H1 (cell line): ENCODE results near the gene ZNF641. TPM values are rescaled to one million over a fixed set of nuclear protein-coding genes. Genes with fewer than 3 reads are reported as not detected.

Source experiments
- CTCF ChIA-PET: fragments of 300-600 bp; sonication (Branson Sonifier 250); formaldehyde crosslinking; loops from one replicate; lab custom pipeline; 2021; ENCODE audit not compliant: partially characterized antibody; lab: Charles Lee
- POLR2A ChIA-PET: fragments of 300-600 bp; sonication (Branson Sonifier 250); formaldehyde crosslinking; loops from one replicate; lab custom pipeline; 2021; ENCODE audit warnings: inconsistent platforms; ENCODE audit not compliant: partially characterized antibody; lab: Charles Lee
- DNase-seq, 2 experiments: peaks; one replicate each; pipeline versions ENCODE4 v3.0.0 to v3.0.0-alpha.2; 2010 to 2022; ENCODE audit warnings: low spot score in 2 of 2, low read depth in 1 of 2, mixed read lengths in 1 of 2
- FAIRE-seq: peaks from 2 replicates; lab custom pipeline; 2011; peaks lifted over from hg19 to GRCh38; lab: Jason Lieb, UNC
- H2AFZ ChIP-seq: 2 replicates; pipeline ENCODE4 v1.8.1; 2012; ENCODE audit warnings: low read length, inconsistent platforms
- H2AK5ac ChIP-seq: 2 replicates; pipeline ENCODE4 v1.6.1; 2013; ENCODE audit warnings: low read depth, low read length
- H2BK120ac ChIP-seq: replicated peaks from 2 replicates; pipeline ENCODE3; 2013; ENCODE audit warnings: low read depth, low read length, inconsistent platforms
- H2BK12ac ChIP-seq: 2 replicates; pipeline ENCODE4 v1.6.1; 2013; ENCODE audit warnings: low read depth, low read length
- H2BK15ac ChIP-seq: 2 replicates; pipeline ENCODE4 v1.6.1; 2013; ENCODE audit warnings: low read length
- H2BK20ac ChIP-seq: 2 replicates; pipeline ENCODE4 v1.6.1; 2013; ENCODE audit warnings: low read length
- H2BK5ac ChIP-seq: 2 replicates; pipeline ENCODE4 v1.6.1; 2013; ENCODE audit warnings: low read depth, low read length
- H3K14ac ChIP-seq: 2 replicates; pipeline ENCODE4 v1.6.1; 2013; ENCODE audit warnings: inconsistent platforms; ENCODE audit not compliant: insufficient read length
- H3K18ac ChIP-seq: 2 replicates; pipeline ENCODE4 v1.6.1; 2013; ENCODE audit warnings: low read length; ENCODE audit errors: extremely low read depth
- H3K23ac ChIP-seq: 2 replicates; pipeline ENCODE4 v1.6.1; 2013; ENCODE audit warnings: inconsistent platforms; ENCODE audit not compliant: insufficient read length
- H3K23me2 ChIP-seq: 2 replicates; pipeline ENCODE4 v1.6.1; 2013; ENCODE audit warnings: low read depth, low read length
- H3K27ac ChIP-seq: 2 replicates; pipeline ENCODE4 v1.6.1; 2011; ENCODE audit warnings: low read depth, low read length, inconsistent platforms
- H3K27me3 ChIP-seq, 4 experiments: replicated peaks in 1 of 4; 1 replicate in 1 of 4; 2 replicates in 3 of 4; pipeline versions ENCODE4 v1.6.1 to v1.8.1; 2011 to 2013; ENCODE audit warnings: low read length in 3 of 4, mild to moderate bottlenecking in 3 of 4, inconsistent platforms in 2 of 4, mixed read lengths in 2 of 4, moderate library complexity in 1 of 4; ENCODE audit not compliant: control insufficient read depth in 3 of 4, insufficient read depth in 3 of 4; ENCODE audit errors: extremely low read depth in 1 of 4
- H3K36me3 ChIP-seq, 4 experiments: 2 replicates each; pipeline versions ENCODE4 v1.6.1 to v1.8.1; 2011 to 2013; ENCODE audit warnings: mild to moderate bottlenecking in 4 of 4, low read length in 3 of 4, moderate library complexity in 2 of 4, control low read depth in 1 of 4, inconsistent platforms in 1 of 4; ENCODE audit not compliant: insufficient read depth in 4 of 4, control insufficient read depth in 2 of 4
- H3K4ac ChIP-seq: replicated peaks from 2 replicates; pipeline ENCODE3; 2013; ENCODE audit warnings: low read length, low read depth, mixed read lengths, inconsistent platforms; ENCODE audit not compliant: insufficient read length
- H3K4me1 ChIP-seq, 4 experiments: replicated peaks in 1 of 4; 1 replicate in 1 of 4; 2 replicates in 3 of 4; pipeline versions ENCODE4 v1.6.1 to v1.8.1; 2011 to 2013; ENCODE audit warnings: low read length in 3 of 4, inconsistent platforms in 2 of 4, mixed read lengths in 1 of 4; ENCODE audit not compliant: insufficient read depth in 4 of 4, control insufficient read depth in 3 of 4
- H3K4me2 ChIP-seq, 2 experiments: 2 replicates each; pipeline versions ENCODE4 v1.6.1 to v1.8.1; 2011 to 2013; ENCODE audit warnings: low read depth in 2 of 2, low read length in 2 of 2, control low read depth in 1 of 2, inconsistent platforms in 1 of 2, mild to moderate bottlenecking in 1 of 2; ENCODE audit not compliant: insufficient read depth in 1 of 2
- H3K4me3 ChIP-seq, 4 experiments: fragments of 200-600, 300-600 bp in 1 of 4; sonication (generic), shearing (Covaris generic), sonication (Bioruptor Twin) in 1 of 4; 2 replicates each; pipeline versions ENCODE4 v1.5.1 to v1.8.1; 2011 to 2016; ENCODE audit warnings: low read length in 4 of 4, low read depth in 3 of 4, control low read depth in 2 of 4, inconsistent platforms in 2 of 4, mild to moderate bottlenecking in 2 of 4, mixed read lengths in 1 of 4, moderate library complexity in 1 of 4; ENCODE audit not compliant: insufficient read depth in 2 of 4; ENCODE audit errors: extremely low read depth in 1 of 4
- H3K56ac ChIP-seq: replicated peaks from 2 replicates; pipeline ENCODE3; 2013; ENCODE audit warnings: low read depth, mild to moderate bottlenecking, mixed read lengths, low read length, inconsistent platforms; ENCODE audit not compliant: insufficient read length
- H3K79me1 ChIP-seq: 2 replicates; pipeline ENCODE4 v1.6.1; 2013; ENCODE audit warnings: low read depth, low read length, control low read depth
- H3K79me2 ChIP-seq, 2 experiments: 2 replicates each; pipeline versions ENCODE4 v1.6.1 to v1.8.1; 2012 to 2013; ENCODE audit warnings: low read length in 2 of 2, mild to moderate bottlenecking in 2 of 2, inconsistent platforms in 1 of 2; ENCODE audit not compliant: insufficient read depth in 2 of 2, control insufficient read depth in 1 of 2
- H3K9ac ChIP-seq, 4 experiments: replicated peaks in 1 of 4; 1 replicate in 1 of 4; 2 replicates in 3 of 4; pipeline versions ENCODE4 v1.6.1 to v1.8.1; 2011 to 2013; ENCODE audit warnings: low read depth in 3 of 4, low read length in 3 of 4, control low read depth in 2 of 4, mild to moderate bottlenecking in 2 of 4, moderate library complexity in 2 of 4, inconsistent platforms in 1 of 4; ENCODE audit errors: extremely low read depth in 1 of 4
- H3K9me3 ChIP-seq, 2 experiments: 2 replicates each; pipeline versions ENCODE4 v1.6.1 to v1.8.1; 2012 to 2013; ENCODE audit warnings: mild to moderate bottlenecking in 2 of 2, moderate library complexity in 2 of 2, control low read depth in 1 of 2, inconsistent platforms in 1 of 2, low read depth in 1 of 2, low read length in 1 of 2, mixed read lengths in 1 of 2; ENCODE audit not compliant: insufficient read depth in 2 of 2
- H4K20me1 ChIP-seq, 2 experiments: replicated peaks in 1 of 2; 2 replicates each; pipeline versions ENCODE3 to v1.8.1; 2011 to 2013; ENCODE audit warnings: inconsistent platforms in 2 of 2, low read length in 2 of 2, mild to moderate bottlenecking in 1 of 2; ENCODE audit not compliant: insufficient read depth in 2 of 2, control insufficient read depth in 1 of 2
- H4K5ac ChIP-seq: 2 replicates; pipeline ENCODE4 v1.6.1; 2013; ENCODE audit warnings: low read length, low read depth, mixed read lengths, inconsistent platforms; ENCODE audit not compliant: insufficient read length
- H4K8ac ChIP-seq: 2 replicates; pipeline ENCODE4 v1.8.0; 2013; ENCODE audit warnings: mild to moderate bottlenecking, moderate library complexity, low read length, inconsistent platforms; ENCODE audit not compliant: insufficient read depth; ENCODE audit errors: extremely low read depth
- H4K91ac ChIP-seq: replicated peaks from 2 replicates; pipeline ENCODE3; 2013; ENCODE audit warnings: low read length, mixed read lengths, inconsistent platforms; ENCODE audit not compliant: insufficient read length
- ATF2 ChIP-seq: IDR thresholded peaks from 2 replicates; pipeline ENCODE4 v1.6.1; 2012; ENCODE audit warnings: low read length, inconsistent platforms
- EZH2 ChIP-seq: fragments of 200-600 bp; sonication (generic); IDR thresholded peaks from 2 replicates; pipeline ENCODE4 v1.7.1; 2012; ENCODE audit warnings: low read depth, mild to moderate bottlenecking, moderate library complexity, low read length, inconsistent platforms; ENCODE audit not compliant: severe bottlenecking
- SP4 ChIP-seq: IDR thresholded peaks from 2 replicates; pipeline ENCODE4 v1.6.1; 2012; ENCODE audit warnings: low read length, inconsistent platforms
- TAF1 ChIP-seq: IDR thresholded peaks from 2 replicates; pipeline ENCODE4 v1.6.1; 2011; ENCODE audit warnings: mild to moderate bottlenecking, low read depth, low read length
- WGBS, 2 experiments: shearing (Covaris generic) in 1 of 2; methylation state at CpG; one replicate each; pipeline versions ENCODE4 v1.1.6 to v1.1.7; 2013 to 2015; ENCODE audit warnings: low lambda C conversion rate in 2 of 2, mixed read lengths in 2 of 2, inconsistent platforms in 1 of 2, low coverage in 1 of 2, missing lambda C conversion rate in 1 of 2; ENCODE audit not compliant: insufficient replicate concordance in 2 of 2, insufficient coverage in 1 of 2, insufficient read length in 1 of 2; ENCODE audit errors: extremely low coverage in 1 of 2, missing lambda C conversion rate in 1 of 2; 5-methylcytosine and 5-hydroxymethylcytosine counted together
- polyA plus RNA-seq, 7 experiments: library from polyadenylated mRNA; depleted of rRNA in 3 of 7; stranded (reverse) in 5 of 7; unstranded in 2 of 7; fragments of >200 nt in 5 of 7; fragments of 200-250 nt in 2 of 7; gene quantifications; 1 replicate in 5 of 7; 2 replicates in 1 of 7; 4 replicates in 1 of 7; pipeline versions ENCODE4 v1.2.1 to v1.2.3, GENCODE V29; 2011 to 2013; ENCODE audit warnings: missing spikeins in 2 of 7, mixed read lengths in 2 of 7
- total RNA-seq: library from RNA; stranded (reverse); fragmentation: NEBNext Ultra II Directional; extraction: Animal tissue kit (Norgen Biotek cat#: 25700); gene quantifications from 2 replicates; pipeline ENCODE4 v1.2.1, GENCODE V29; 2021

Gene ZNF641
- total and polyA plus RNA-seq, 2 of the 8 experiments (the other 6 are each of a cell fraction or from before 2014, with no cell fraction given), result 2.4 to 6.2 TPM

DNA sequence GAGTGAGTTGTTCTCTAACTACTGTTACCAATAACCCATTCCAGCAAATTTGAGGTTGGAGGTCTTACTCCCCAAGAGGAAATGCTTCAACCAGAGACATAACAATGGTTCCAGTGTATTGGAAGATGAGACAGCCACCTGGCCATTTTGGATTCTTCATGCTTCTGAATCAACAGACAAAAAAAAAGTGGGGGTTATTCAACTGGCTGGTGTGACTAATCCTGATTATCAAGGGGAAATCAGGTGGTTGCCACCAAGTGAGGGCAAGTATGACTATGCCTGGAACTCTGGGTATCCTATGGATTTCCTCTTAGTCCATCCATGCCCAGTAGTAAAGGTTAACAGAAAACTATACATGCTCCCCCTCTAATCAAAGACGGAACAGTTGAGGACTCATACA, 29.9 kb upstream of the ZNF641 start:
- no peak overlapping the region for H2AK5ac ChIP-seq
- H2AFZ ChIP-seq, result no peak overlapping the region
- no peak overlapping the region for H3K4ac ChIP-seq
- H3K14ac ChIP-seq, result no peak overlapping the region
- no peak overlapping the region for H3K4me3 ChIP-seq
- no peak overlapping the region for H3K18ac ChIP-seq
- no peak overlapping the region for H2BK120ac ChIP-seq
- H2BK20ac ChIP-seq, result no peak overlapping the region
- no peak overlapping the region for H3K27ac ChIP-seq
- no peak for DNase-seq
- TF ChIP-seq ATF2 (no peak), SP4 (no peak), EZH2 (no peak), TAF1 (no peak)
- TF ChIP-seq, all 59 proteins: peak for 0
- no peak overlapping the region for H3K9ac ChIP-seq
- POLR2A ChIA-PET, result no interaction called here
- H2BK12ac ChIP-seq, result no peak overlapping the region
- H3K4me2 ChIP-seq, result no peak overlapping the region
- no peaks in the 10 kb centered on the region for H3K27me3 ChIP-seq
- H4K20me1 ChIP-seq, result no peaks in the 10 kb centered on the region
- no peaks in the 10 kb centered on the region for H3K36me3 ChIP-seq
- no peaks in the 10 kb centered on the region for H3K79me2 ChIP-seq
- H2BK5ac ChIP-seq, result no peak overlapping the region
- H3K79me1 ChIP-seq, result no peaks in the 10 kb centered on the region
- H3K56ac ChIP-seq, result no peak overlapping the region
- H2BK15ac ChIP-seq, result no peak overlapping the region
- H4K5ac ChIP-seq, result no peak overlapping the region
- peaks cover 15 to 17% of the 10 kb centered on the region in 2 experiments; a peak in 2 of 4 replicates for H3K9me3 ChIP-seq
- CTCF ChIA-PET, result no interaction called here
- FAIRE-seq, result no peak
- H3K4me1 ChIP-seq, result no peaks in the 10 kb centered on the region
- no peak overlapping the region for H4K91ac ChIP-seq
- 77% methylated on average over 1 of the region's 1 CpG; no CpG with 5 or more reads in 1 of the 2 experiments for WGBS, 2 experiments
- H3K23me2 ChIP-seq, result no peaks in the 10 kb centered on the region
- no peak overlapping the region for H3K23ac ChIP-seq
- no peak overlapping the region for H4K8ac ChIP-seq
